HG02885 (cell line): ENCODE data around the gene TOR4A.
"Not testable (repeated sequence)": the region's sequence is repeated elsewhere in the genome, so short reads cannot be mapped to it uniquely, and the experiment has no call there.

ENCODE experiments used
- ATAC-seq: cut with Tn5 transposase; IDR thresholded peaks from one replicate; pipeline ENCODE4 v1.9.1; 2021; ENCODE audit warnings: mild to moderate bottlenecking; ENCODE audit not compliant: unreplicated experiment, poor library complexity

The TOR4A gene

GRCh38 chr9:137237759-137238726 is 39.5 kb upstream of the TOR4A start:
- ATAC-seq: no peak

GRCh38 chr9:137239541-137240200 is 37.9 kb upstream of the TOR4A start:
- not testable (repeated sequence) for ATAC-seq

- ATAC-seq: peak; percentile 23
These were observed 37.1 kb upstream of the TOR4A start for GRCh38 chr9:137240318-137240840.

GRCh38 chr9:137240841-137241489 is 36.6 kb upstream of the TOR4A start, which contains the start of gene TUBB4B:
TSS of gene TUBB4B (plus strand) at chr9:137241287. CDS start at chr9:137241361, 74 bp downstream.
- peak; percentile 75 for ATAC-seq

- ATAC-seq: no peak
These were observed 35.8 kb upstream of the TOR4A start for GRCh38 chr9:137241490-137242268.

GRCh38 chr9:137242269-137243203 is 35.0 kb upstream of the TOR4A start:
- ATAC-seq: no peak

GRCh38 chr9:137243266-137243625 is 34.3 kb upstream of the TOR4A start:
- not testable (repeated sequence) for ATAC-seq

GRCh38 chr9:137243626-137244485 is 33.7 kb upstream of the TOR4A start:
- ATAC-seq: no peak

- no peak for ATAC-seq
These were observed 32.8 kb upstream of the TOR4A start for GRCh38 chr9:137244486-137245449.

GRCh38 chr9:137245450-137246421 is 31.8 kb upstream of the TOR4A start:
- no peak for ATAC-seq

- ATAC-seq: no peak
These were observed 30.2 kb upstream of the TOR4A start for GRCh38 chr9:137247135-137247915.

- no peak for ATAC-seq
These were observed 29.7 kb upstream of the TOR4A start for GRCh38 chr9:137247916-137248175.

- ATAC-seq: no peak
These were observed 27.0 kb upstream of the TOR4A start for GRCh38 chr9:137250329-137251193.

GRCh38 chr9:137251194-137251461 is 26.4 kb upstream of the TOR4A start, which contains the start of gene STPG3:
TSS of gene STPG3 (plus strand) at chr9:137251286. CDS start at chr9:137251287, 1 bp downstream.
- no peak for ATAC-seq
